Measurements from ENCODE around the gene DNAH10.

Gene DNAH10

DNA sequence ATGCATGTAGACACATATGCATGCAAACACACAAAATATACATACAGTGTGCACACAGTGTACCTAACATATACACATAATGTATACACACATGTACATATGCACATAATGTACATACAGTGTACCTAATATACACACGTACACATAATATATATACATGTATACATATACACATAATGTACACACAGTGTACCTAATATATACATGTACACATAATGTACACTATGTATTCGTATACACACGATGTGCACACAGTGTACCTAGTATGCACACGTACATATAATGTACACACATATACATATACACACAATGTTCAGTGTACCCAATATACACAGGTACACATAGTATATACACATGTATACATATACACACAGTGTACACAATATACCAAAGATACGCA lies 70.0 kb downstream of the DNAH10 start:
- H3K4me3 ChIP-seq (ENCODE audit: low read length) = no peak overlapping the region
- DNase-seq (ENCODE audit: low read depth, low spot score) = no peak

DNA sequence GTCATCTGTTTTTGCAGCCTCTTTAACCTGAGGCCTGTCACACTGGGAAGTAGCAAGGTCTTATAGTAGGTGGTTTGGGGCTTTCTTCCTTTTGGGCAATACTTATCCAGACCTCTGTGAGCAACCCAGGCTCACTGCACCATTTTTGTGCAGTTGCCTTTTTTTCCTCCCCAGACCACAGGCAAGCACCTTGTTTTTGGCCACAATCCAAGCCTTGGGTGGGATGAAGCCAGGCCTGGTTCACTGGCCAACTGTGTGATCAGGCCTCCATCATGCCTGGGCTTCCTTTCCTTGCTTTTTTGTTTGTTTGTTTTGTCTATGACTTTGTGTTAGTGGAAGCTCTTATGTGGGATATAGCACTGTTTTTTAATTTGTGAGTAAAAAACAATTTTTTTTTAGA lies 71.7 kb downstream of the DNAH10 start:
- H3K4me3 ChIP-seq (ENCODE audit: low read length) = no peak overlapping the region
- DNase-seq (ENCODE audit: low read depth, low spot score) = no peak

GRCh38 chr12:123834845-123835244 lies 72.7 kb downstream of the DNAH10 start:
- DNase-seq (ENCODE audit: low read depth, low spot score) = no peak
- H3K4me3 ChIP-seq (ENCODE audit: low read length) = no peak overlapping the region

DNA sequence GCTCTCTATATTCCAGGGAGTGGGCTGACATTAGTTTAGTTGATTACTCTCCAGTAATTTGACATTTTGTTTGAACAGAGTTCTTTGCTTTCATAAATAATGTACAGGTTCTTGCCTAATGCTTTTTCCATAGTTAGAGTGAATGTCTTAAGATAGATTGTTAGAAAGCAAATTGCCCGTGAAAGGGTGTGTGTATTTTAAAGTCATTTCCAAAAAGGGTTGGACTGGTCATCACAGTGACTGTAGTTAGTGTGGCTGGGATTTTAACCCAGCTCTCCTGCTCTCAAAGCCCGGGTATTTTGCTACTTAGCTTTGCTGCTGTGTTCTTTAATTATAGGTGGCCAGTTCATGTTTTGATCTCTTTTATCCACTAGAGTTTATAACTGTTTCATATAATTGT lies 74.2 kb downstream of the DNAH10 start:
- DNase-seq (ENCODE audit: low read depth, low spot score) = no peak
- H3K4me3 ChIP-seq (ENCODE audit: low read length) = no peak overlapping the region

- DNase-seq (ENCODE audit: low read depth, low spot score) = no peak
- H3K4me3 ChIP-seq (ENCODE audit: low read length) = no peak overlapping the region
These were observed 77.7 kb downstream of the DNAH10 start for GRCh38 chr12:123839826-123840225.

- no peak for DNase-seq (ENCODE audit: low read depth, low spot score)
These were observed 78.8 kb downstream of the DNAH10 start for GRCh38 chr12:123840765-123841425.

GRCh38 chr12:123843912-123844748 lies 82.0 kb downstream of the DNAH10 start:
- H3K4me3 ChIP-seq (ENCODE audit: low read length) = no peak overlapping the region
- no peak for DNase-seq (ENCODE audit: low read depth, low spot score)

More at GRCh38 chr12:123840765-123841425, 78.8 kb downstream of the DNAH10 start:
- no peak overlapping the region for H3K4me3 ChIP-seq (ENCODE audit: low read length)

GRCh38 chr12:123845881-123846280 lies 83.8 kb downstream of the DNAH10 start:
- DNase-seq (ENCODE audit: low read depth, low spot score) = no peak
- H3K4me3 ChIP-seq (ENCODE audit: low read length) = no peak overlapping the region

GRCh38 chr12:123846340-123846739 lies 84.2 kb downstream of the DNAH10 start:
- no peak for DNase-seq (ENCODE audit: low read depth, low spot score)
- no peak overlapping the region for H3K4me3 ChIP-seq (ENCODE audit: low read length)

DNA sequence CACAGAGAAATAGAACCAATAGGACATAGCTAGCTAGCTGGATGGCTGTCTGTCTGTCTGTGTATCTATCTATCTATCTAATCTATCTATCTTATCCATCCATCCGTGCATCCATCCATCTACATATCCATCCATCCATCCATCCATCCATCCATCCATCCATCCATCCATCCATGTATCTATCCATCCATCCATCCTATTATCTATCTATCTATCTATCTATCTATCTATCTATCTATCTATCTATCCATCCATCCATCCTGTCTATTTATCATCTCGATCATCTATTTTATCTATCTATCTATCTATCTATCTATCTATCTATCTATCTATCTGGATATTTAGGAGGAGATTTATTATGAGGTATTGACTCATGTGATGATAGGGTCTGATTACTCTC lies 84.9 kb downstream of the DNAH10 start:
- DNase-seq (ENCODE audit: low read depth, low spot score) = no peak
- H3K4me3 ChIP-seq (ENCODE audit: low read length) = no peak overlapping the region

DNA sequence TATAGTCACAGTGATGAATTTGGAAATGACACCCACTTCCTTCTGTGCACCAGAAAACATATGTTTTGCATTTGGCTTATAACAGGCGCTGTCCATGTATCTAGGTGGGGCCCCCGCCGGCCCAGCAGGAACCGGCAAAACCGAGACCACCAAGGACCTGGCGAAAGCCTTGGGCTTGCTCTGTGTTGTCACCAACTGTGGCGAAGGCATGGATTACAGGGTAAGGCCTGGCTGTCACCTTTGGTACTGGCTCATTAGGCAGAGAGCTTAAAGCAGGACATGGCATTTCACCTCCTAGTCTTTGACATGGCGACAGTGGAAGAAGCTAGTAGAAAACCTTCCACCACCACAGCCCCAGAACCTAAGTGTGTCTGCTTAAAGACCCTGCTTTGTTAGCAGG lies 85.8 kb downstream of the DNAH10 start:
- H3K4me3 ChIP-seq (ENCODE audit: low read length) = no peak overlapping the region
- no peak for DNase-seq (ENCODE audit: low read depth, low spot score)

- no peak overlapping the region for H3K4me3 ChIP-seq (ENCODE audit: low read length)
These were observed 87.4 kb downstream of the DNAH10 start for GRCh38 chr12:123849517-123849916.

DNA sequence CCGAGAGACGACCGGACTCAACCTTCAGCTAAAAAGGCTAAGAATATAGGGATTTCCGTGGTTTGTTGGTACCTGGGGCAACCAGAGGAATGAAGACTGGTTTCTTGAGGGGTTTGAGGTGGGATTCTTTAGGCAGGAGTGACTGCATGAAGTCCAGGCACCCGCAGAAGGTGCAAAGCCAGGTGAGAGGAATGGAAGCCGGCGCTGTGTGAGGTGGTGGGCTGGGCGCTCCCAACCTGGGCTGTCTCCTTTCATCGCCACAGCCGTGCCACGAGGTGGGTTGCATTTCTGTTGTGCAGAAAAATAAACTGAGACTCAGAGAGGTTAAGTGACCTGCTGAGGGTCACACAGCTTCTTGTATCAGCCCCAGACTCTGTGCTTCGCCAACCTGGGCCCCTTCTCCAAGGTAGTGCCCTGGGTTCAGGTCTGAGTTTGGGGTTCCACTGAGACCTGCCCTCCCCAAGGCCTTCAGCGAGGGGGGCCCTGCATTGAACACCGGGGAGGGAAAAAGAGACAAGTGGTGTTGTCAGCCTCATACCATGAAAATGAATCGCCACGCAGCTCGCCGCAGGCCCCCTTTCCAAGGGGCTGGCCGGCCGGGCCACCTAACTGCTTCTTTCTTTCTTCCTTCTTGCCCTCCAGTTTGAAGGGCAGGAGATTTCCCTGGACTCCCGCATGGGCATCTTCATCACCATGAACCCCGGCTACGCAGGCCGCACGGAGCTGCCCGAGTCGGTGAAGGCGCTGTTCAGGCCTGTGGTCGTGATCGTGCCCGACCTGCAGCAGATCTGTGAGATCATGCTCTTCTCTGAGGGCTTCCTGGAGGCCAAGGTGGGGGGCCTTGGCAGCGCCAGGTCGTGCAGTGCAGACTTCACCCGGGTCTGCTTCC lies 88.4 kb downstream of the DNAH10 start:
- H3K4me3 ChIP-seq (ENCODE audit: low read length) = no peak overlapping the region

More at GRCh38 chr12:123849517-123849916, 87.4 kb downstream of the DNAH10 start:
- no peak for DNase-seq (ENCODE audit: low read depth, low spot score)

DNA sequence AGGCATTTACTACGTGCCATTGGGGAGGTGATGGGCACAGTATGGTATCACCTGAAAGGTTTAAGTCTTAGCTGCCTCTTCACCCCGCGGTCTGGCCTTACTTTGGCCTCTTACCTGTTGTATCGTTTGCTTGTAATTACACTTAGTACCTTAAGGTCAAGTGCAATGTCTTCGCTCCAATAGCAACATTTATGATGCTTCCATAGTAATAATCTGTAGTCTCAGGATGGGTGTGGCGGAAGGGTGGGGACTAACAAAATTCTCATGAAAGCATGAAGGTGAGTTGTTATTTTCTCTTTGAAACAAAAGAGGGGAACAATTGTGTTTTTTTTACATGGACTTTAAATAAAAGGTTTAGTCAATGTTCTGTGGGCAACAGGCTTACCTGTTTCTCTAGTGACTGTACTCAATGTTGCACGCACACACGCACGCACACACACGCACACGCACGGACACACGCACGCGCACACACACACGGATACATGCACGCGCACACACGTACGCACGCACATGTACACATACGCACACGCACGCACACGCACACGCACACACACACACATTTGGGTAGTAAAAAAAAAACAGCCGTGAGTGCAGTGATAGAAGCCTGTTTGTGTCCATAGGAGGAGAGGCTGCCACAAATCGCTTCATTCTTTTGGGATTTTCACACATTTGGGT lies 91.4 kb downstream of the DNAH10 start:
- DNase-seq (ENCODE audit: low read depth, low spot score) = no peak
- no peak overlapping the region for H3K4me3 ChIP-seq (ENCODE audit: low read length)

More for the DNA sequence above, 88.4 kb downstream of the DNAH10 start:
- no peak for DNase-seq (ENCODE audit: low read depth, low spot score)

DNA sequence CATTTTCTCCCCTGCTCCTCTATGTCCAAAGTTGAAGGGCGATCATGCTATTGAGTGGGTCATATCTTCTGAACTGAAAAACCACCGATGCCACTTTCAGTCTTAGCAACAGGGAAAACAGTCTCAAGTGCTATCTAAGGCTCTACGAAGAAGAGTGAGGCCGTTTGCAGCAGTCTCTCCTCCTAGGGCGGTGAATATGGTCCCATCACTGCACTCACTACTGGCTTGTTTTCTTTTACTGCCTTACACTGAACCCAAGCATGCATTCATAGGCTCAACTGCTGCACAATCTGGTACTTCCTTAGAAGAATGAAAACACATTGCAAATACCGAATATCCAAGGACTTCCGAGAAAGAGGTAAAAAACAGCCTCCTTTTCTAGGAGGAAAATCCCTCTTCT lies 92.1 kb downstream of the DNAH10 start:
- H3K4me3 ChIP-seq (ENCODE audit: low read length) = no peak overlapping the region
- no peak for DNase-seq (ENCODE audit: low read depth, low spot score)

GRCh38 chr12:123854918-123855317 lies 92.8 kb downstream of the DNAH10 start:
- no peak overlapping the region for H3K4me3 ChIP-seq (ENCODE audit: low read length)
- no peak for DNase-seq (ENCODE audit: low read depth, low spot score)

GRCh38 chr12:123856681-123857080 lies 94.6 kb downstream of the DNAH10 start:
- DNase-seq (ENCODE audit: low read depth, low spot score) = no peak
- no peak overlapping the region for H3K4me3 ChIP-seq (ENCODE audit: low read length)

- DNase-seq (ENCODE audit: low read depth, low spot score) = no peak
- H3K4me3 ChIP-seq (ENCODE audit: low read length) = no peak overlapping the region
These were observed 96.1 kb downstream of the DNAH10 start for GRCh38 chr12:123858176-123858575.

DNA sequence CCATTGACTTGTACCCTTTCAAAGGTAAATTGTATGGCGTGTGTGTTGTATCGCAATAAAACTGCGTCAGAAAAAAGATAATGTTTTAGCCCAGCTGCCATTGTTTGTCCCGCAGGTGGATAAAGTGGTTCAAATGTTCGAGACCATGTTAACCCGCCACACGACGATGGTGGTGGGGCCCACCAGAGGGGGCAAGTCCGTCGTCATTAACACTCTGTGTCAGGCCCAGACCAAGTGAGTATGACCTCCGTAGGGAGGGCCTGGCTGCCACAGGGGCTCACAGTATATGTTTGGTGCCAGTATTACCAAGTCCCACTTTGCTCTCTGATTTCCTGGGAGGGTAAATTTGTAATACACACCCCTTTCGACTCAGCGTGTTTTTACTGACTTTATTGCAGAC lies 96.9 kb downstream of the DNAH10 start:
- no peak for DNase-seq (ENCODE audit: low read depth, low spot score)
- H3K4me3 ChIP-seq (ENCODE audit: low read length) = no peak overlapping the region

Data from Jurkat, Clone E6-1 (cell line).